Body of pancreas (tissue), 4 donors: ENCODE measurements around the gene DSCAM. TPM values are rescaled to one million over a fixed set of nuclear protein-coding genes. Genes with fewer than 3 reads are reported as not detected.

Experiments used
- ATAC-seq: fragments of 150-250 bp; one replicate; pipeline ENCODE4 v1.9.1; 2016
- DNase-seq, 4 donors: peaks; one replicate each; pipeline ENCODE4 v3.0.0-alpha.2; 2019
- H3K27ac ChIP-seq, 4 donors: fragments of 200-600 bp; sonication (generic); 1 replicate in 3 of 4; 2 replicates in 1 of 4; pipeline versions ENCODE4 v1.5.1 to v1.6.1; 2016 to 2019; ENCODE audit warnings: mild to moderate bottlenecking in 1 of 4, mixed read lengths in 1 of 4, moderate library complexity in 1 of 4
- H3K27me3 ChIP-seq, 2 donors: fragments of 200-600 bp; sonication (generic); one replicate each; pipeline ENCODE4 v1.6.0; 2016; ENCODE audit warnings: mild to moderate bottlenecking in 1 of 2
- H3K36me3 ChIP-seq, 2 donors: fragments of 200-600 bp; sonication (generic); replicated peaks in 1 of 2; 2 replicates each; pipeline ENCODE4 v1.5.1; 2016; ENCODE audit warnings: low read depth in 2 of 2; ENCODE audit not compliant: insufficient read depth in 1 of 2
- H3K4me1 ChIP-seq: fragments of 200-600 bp; sonication (generic); one replicate; pipeline ENCODE4 v1.6.0; 2016
- H3K4me3 ChIP-seq, 2 donors: fragments of 200-600 bp; sonication (generic); 1 replicate in 1 of 2; 2 replicates in 1 of 2; pipeline ENCODE4 v1.5.1; 2016 to 2019
- H3K9me3 ChIP-seq, 3 donors: fragments of 200-600 bp; sonication (generic); 1 replicate in 2 of 3; 2 replicates in 1 of 3; pipeline ENCODE4 v1.5.1; 2016
- CTCF ChIP-seq, 7 experiments: fragments of 450-650 bp in 4 of 7; fragments of 200-600 bp in 3 of 7; sonication (generic) in 3 of 7; IDR thresholded peaks; one replicate each; pipeline ENCODE4 v1.5.1; 2016 to 2019; ENCODE audit warnings: antibody characterized with exemption in 7 of 7
- POLR2A ChIP-seq, 3 donors: fragments of 450-650 bp; IDR thresholded peaks; one replicate each; pipeline ENCODE4 v1.6.1; 2016; ENCODE audit warnings: antibody characterized with exemption in 3 of 3, mild to moderate bottlenecking in 2 of 3
- WGBS, 2 donors: methylation state at CpG; one replicate each; pipeline ENCODE4 v1.1.5; 2017; 5-methylcytosine and 5-hydroxymethylcytosine counted together
- intact Hi-C: fragments of 100-400 bp; cut with DNase I; formaldehyde crosslinking; loops from one replicate; pipeline ENCODE4 v1.15.1; 2023
- total RNA-seq, 2 donors: library from RNA; depleted of rRNA; stranded (reverse); fragments of >200 nt; gene quantifications; one replicate each; pipeline ENCODE4 v1.1.0, GENCODE V29; 2016

Gene DSCAM
- total RNA-seq, 2 donors from 2014 or later, result 0.26 TPM; not detected in 1

GRCh38 chr21:40463176-40463575 is 383.8 kb downstream of the DSCAM start:
- Histone ChIP-seq H3K4me1 (no peaks in the 10 kb centered on the region), H3K27ac (no peak overlapping the region), H3K36me3 (no peaks in the 10 kb centered on the region), H3K9me3 (no peaks in the 10 kb centered on the region), H3K4me3 (no peak overlapping the region), H3K27me3 (no peaks in the 10 kb centered on the region)
- WGBS, 2 donors, result 70 to 75% methylated on average over 2 of the region's 2 CpGs
- no peak for ATAC-seq
- intact Hi-C loops, result loop anchor here (10.0 kb wide), 1 partner anchor 602 kb away; no protein-coding TSS in a partner anchor
- DNase-seq, result no peak
- TF ChIP-seq CTCF (IDR thresholded peaks at IDR 0.05), result no peak
- TF ChIP-seq POLR2A (IDR thresholded peaks at IDR 0.05), result no peak

- intact Hi-C loops, result loop anchor here (10.0 kb wide), 1 partner anchor 604 kb away; no protein-coding TSS in a partner anchor
These were observed 385.9 kb downstream of the DSCAM start for GRCh38 chr21:40461008-40461407.

GRCh38 chr21:40457741-40458140 is 389.2 kb downstream of the DSCAM start:
- intact Hi-C loops, result no loop called here
- no peak for ATAC-seq
- Histone ChIP-seq H3K36me3 (no peaks in the 10 kb centered on the region), H3K9me3 (no peaks in the 10 kb centered on the region), H3K27me3 (no peaks in the 10 kb centered on the region), H3K4me3 (no peak overlapping the region), H3K27ac (no peak overlapping the region), H3K4me1 (no peaks in the 10 kb centered on the region)
- WGBS, 2 donors, result 66 to 72% methylated on average over 2 of the region's 2 CpGs
- TF ChIP-seq CTCF (IDR thresholded peaks at IDR 0.05) (no peak), POLR2A (IDR thresholded peaks at IDR 0.05) (no peak)
- DNase-seq, result no peak

More at GRCh38 chr21:40461008-40461407, 385.9 kb downstream of the DSCAM start:
- 34 to 39% methylated on average over 1 of the region's 1 CpG for WGBS, 2 donors
- ATAC-seq (no peak), DNase-seq (no peak)
- no peaks in the 10 kb centered on the region for H3K36me3 ChIP-seq
- H3K9me3 ChIP-seq, result no peaks in the 10 kb centered on the region
- TF ChIP-seq POLR2A (IDR thresholded peaks at IDR 0.05) (no peak), CTCF (IDR thresholded peaks at IDR 0.05) (no peak)
- no peak overlapping the region for H3K27ac ChIP-seq
- no peak overlapping the region for H3K4me3 ChIP-seq
- H3K4me1 ChIP-seq, result no peaks in the 10 kb centered on the region
- H3K27me3 ChIP-seq, result no peaks in the 10 kb centered on the region

- H3K4me3 ChIP-seq, result no peak overlapping the region
- DNase-seq (no peak), ATAC-seq (no peak)
- H3K27ac ChIP-seq, result no peak overlapping the region
- intact Hi-C loops, result no loop called here
- no peaks in the 10 kb centered on the region for H3K27me3 ChIP-seq
- no peaks in the 10 kb centered on the region for H3K4me1 ChIP-seq
- H3K36me3 ChIP-seq, result no peaks in the 10 kb centered on the region
- 76 to 77% methylated on average over 3 of the region's 3 CpGs for WGBS, 2 donors
- H3K9me3 ChIP-seq, result no peaks in the 10 kb centered on the region
- TF ChIP-seq CTCF (IDR thresholded peaks at IDR 0.05) (no peak), POLR2A (IDR thresholded peaks at IDR 0.05) (no peak)
These were observed 392.9 kb downstream of the DSCAM start for GRCh38 chr21:40454057-40454456.

GRCh38 chr21:40453183-40453582 is 393.8 kb downstream of the DSCAM start:
- WGBS, 2 donors, result 43 to 49% methylated on average over 3 of the region's 3 CpGs
- no peaks in the 10 kb centered on the region for H3K27me3 ChIP-seq
- intact Hi-C loops, result no loop called here
- H3K27ac ChIP-seq, result no peak overlapping the region
- ATAC-seq, result no peak
- no peaks in the 10 kb centered on the region for H3K36me3 ChIP-seq
- no peaks in the 10 kb centered on the region for H3K4me1 ChIP-seq
- DNase-seq, result no peak
- TF ChIP-seq POLR2A (IDR thresholded peaks at IDR 0.05) (no peak), CTCF (IDR thresholded peaks at IDR 0.05) (no peak)
- no peaks in the 10 kb centered on the region for H3K9me3 ChIP-seq
- no peak overlapping the region for H3K4me3 ChIP-seq
